Right lobe of liver (tissue), 6 donors: ENCODE measurements around the gene USP48. TPM values are rescaled to one million over a fixed set of nuclear protein-coding genes. Genes with fewer than 3 reads are reported as not detected.

Source experiments
- ATAC-seq, 4 donors: fragments of 200-7000 bp; cut with Tn5 transposase; one replicate each; pipeline ENCODE4 v1.9.1; 2020; ENCODE audit warnings: mild to moderate bottlenecking in 4 of 4, moderate library complexity in 4 of 4
- DNase-seq, 3 donors: peaks; one replicate each; pipeline ENCODE4 v3.0.0-alpha.2; 2020
- H3K27ac ChIP-seq, 3 donors: fragments of 200-600 bp; one replicate each; pipeline ENCODE4 v1.8.0; 2022
- H3K27me3 ChIP-seq, 2 donors: fragments of 200-600 bp; one replicate each; pipeline ENCODE4 v1.8.0; 2022
- H3K36me3 ChIP-seq, 4 donors: fragments of 200-600 bp; sonication (generic) in 1 of 4; one replicate each; pipeline versions ENCODE4 v1.5.1 to v1.8.0; 2017 to 2022; ENCODE audit warnings: control low read depth in 1 of 4
- H3K4me1 ChIP-seq, 4 donors: fragments of 200-600 bp; sonication (generic) in 1 of 4; one replicate each; pipeline versions ENCODE4 v1.5.1 to v1.8.0; 2017 to 2022; ENCODE audit warnings: control low read depth in 1 of 4
- H3K4me3 ChIP-seq, 3 donors: fragments of 200-600 bp; one replicate each; pipeline ENCODE4 v1.8.0; 2022
- H3K9me3 ChIP-seq, 4 donors: fragments of 200-600 bp; sonication (generic) in 1 of 4; one replicate each; pipeline versions ENCODE4 v1.5.1 to v1.8.0; 2017 to 2022; ENCODE audit warnings: control low read depth in 1 of 4
- POLR2A ChIP-seq: fragments of 450-650 bp; IDR thresholded peaks from one replicate; pipeline ENCODE4 v1.6.1; 2017; ENCODE audit warnings: antibody characterized with exemption, mild to moderate bottlenecking
- WGBS: methylation state at CpG from one replicate; pipeline ENCODE4 v1.1.6; 2018; ENCODE audit warnings: low coverage, low lambda C conversion rate; ENCODE audit not compliant: insufficient coverage; ENCODE audit errors: missing lambda C conversion rate; 5-methylcytosine and 5-hydroxymethylcytosine counted together
- intact Hi-C, 2 donors: fragments of 100-400 bp; cut with DNase I; formaldehyde crosslinking; loops; one replicate each; pipeline versions ENCODE4 v1.11.2 to v1.14.1; 2022
- total RNA-seq, 6 experiments: library from RNA; depleted of rRNA in 2 of 6; stranded (reverse); fragments of >200 nt in 2 of 6; fragmentation: NEBNext Ultra II Directional in 3 of 6; extraction: Animal tissue kit (Norgen Biotek cat#: 25700) in 3 of 6; gene quantifications; one replicate each; pipeline versions ENCODE4 v1.1.0 to v1.2.4, GENCODE V29; 2016 to 2023
- TF ChIP-seq, protein P1 (sequence below), 4 donors: fragments of 200-600 bp in 3 of 4; fragments of 450-650 bp in 1 of 4; IDR thresholded peaks; one replicate each; pipeline versions ENCODE4 v1.5.1 to v1.8.0; 2016 to 2022; ENCODE audit warnings: antibody characterized with exemption in 4 of 4, mild to moderate bottlenecking in 2 of 4
- donor health status: DM: no; HTN: yes; CAD: no.
- donor health status: DM: no; HTN: no; CAD: no.
- donor health status: DM: no; HTN: no; CAD: no.
- donor health status: DM: no; HTN: yes; CAD: no.
- donor health status: DM: no; HTN: yes; CAD: no.

USP48 gene
- total RNA-seq, 6 experiments from 2014 or later: 21.3 to 24.5 (median 22.8) TPM

- no peaks in the 10 kb centered on the region for H3K27me3 ChIP-seq
- no peak overlapping the region for H3K27ac ChIP-seq
- no peak for TF ChIP-seq POLR2A
- TF ChIP-seq, protein P1, sequence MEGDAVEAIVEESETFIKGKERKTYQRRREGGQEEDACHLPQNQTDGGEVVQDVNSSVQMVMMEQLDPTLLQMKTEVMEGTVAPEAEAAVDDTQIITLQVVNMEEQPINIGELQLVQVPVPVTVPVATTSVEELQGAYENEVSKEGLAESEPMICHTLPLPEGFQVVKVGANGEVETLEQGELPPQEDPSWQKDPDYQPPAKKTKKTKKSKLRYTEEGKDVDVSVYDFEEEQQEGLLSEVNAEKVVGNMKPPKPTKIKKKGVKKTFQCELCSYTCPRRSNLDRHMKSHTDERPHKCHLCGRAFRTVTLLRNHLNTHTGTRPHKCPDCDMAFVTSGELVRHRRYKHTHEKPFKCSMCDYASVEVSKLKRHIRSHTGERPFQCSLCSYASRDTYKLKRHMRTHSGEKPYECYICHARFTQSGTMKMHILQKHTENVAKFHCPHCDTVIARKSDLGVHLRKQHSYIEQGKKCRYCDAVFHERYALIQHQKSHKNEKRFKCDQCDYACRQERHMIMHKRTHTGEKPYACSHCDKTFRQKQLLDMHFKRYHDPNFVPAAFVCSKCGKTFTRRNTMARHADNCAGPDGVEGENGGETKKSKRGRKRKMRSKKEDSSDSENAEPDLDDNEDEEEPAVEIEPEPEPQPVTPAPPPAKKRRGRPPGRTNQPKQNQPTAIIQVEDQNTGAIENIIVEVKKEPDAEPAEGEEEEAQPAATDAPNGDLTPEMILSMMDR (IDR thresholded peaks at IDR 0.05): no peak
- no peak overlapping the region for H3K4me3 ChIP-seq
- intact Hi-C loops: no loop called here
- H3K9me3 ChIP-seq: no peaks in the 10 kb centered on the region
- ATAC-seq: no peak
- H3K36me3 ChIP-seq: no peaks in the 10 kb centered on the region
- no peak for DNase-seq
- 65% methylated on average over 6 of the region's 13 CpGs for WGBS
- peaks cover 0 to 15% (median 4%) of the 10 kb centered on the region in 4 donors for H3K4me1 ChIP-seq
Observed at GRCh38 chr1:21630571-21631343, 152.2 kb downstream of the USP48 start.

DNA sequence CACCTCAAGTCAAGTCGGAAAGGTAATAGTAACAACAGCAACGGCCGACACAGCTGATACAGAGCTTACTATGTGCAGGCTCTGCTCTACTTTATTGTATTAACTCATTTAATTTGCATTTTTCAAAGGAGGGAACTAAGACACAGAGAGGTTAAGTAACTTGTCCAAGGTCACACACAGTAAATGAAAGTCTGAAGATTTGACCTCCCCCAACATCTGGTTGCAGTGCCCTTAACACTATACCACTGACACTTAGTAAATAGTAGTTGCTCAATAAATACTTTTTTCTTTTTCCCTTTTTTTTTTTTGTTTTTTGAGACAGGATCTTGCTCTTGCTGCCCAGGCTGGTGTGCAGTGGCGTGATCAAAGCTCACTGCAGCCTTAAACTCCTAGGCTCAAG is 153.0 kb downstream of the USP48 start:
- ATAC-seq: no peak

GRCh38 chr1:21628798-21629393 is 154.1 kb downstream of the USP48 start:
- H3K9me3 ChIP-seq: no peaks in the 10 kb centered on the region
- 58% methylated on average over 6 of the region's 7 CpGs for WGBS
- DNase-seq (peak in 1 of 3 donors; percentile 37), ATAC-seq (no peak)
- no peaks in the 10 kb centered on the region for H3K36me3 ChIP-seq
- H3K4me3 ChIP-seq: no peak overlapping the region
- H3K27ac ChIP-seq: no peak overlapping the region
- peaks cover 0 to 23% (median 10%) of the 10 kb centered on the region in 4 donors for H3K4me1 ChIP-seq
- TF ChIP-seq, protein P1 (IDR thresholded peaks at IDR 0.05): no peak
- H3K27me3 ChIP-seq: no peaks in the 10 kb centered on the region
- intact Hi-C loops: no loop called here

More for the DNA sequence above, 153.0 kb downstream of the USP48 start:
- Histone ChIP-seq H3K27me3 (no peaks in the 10 kb centered on the region), H3K4me1 (peaks cover 0 to 23% (median 7%) of the 10 kb centered on the region in 4 donors), H3K27ac (no peak overlapping the region), H3K4me3 (no peak overlapping the region), H3K9me3 (no peaks in the 10 kb centered on the region), H3K36me3 (no peaks in the 10 kb centered on the region)
- 67% methylated on average over 2 of the region's 4 CpGs for WGBS
- TF ChIP-seq, protein P1 (IDR thresholded peaks at IDR 0.05): no peak
- TF ChIP-seq POLR2A: no peak
- intact Hi-C loops: no loop called here
- DNase-seq: no peak

Other genes with a start within 250 kb of the USP48 start
- 10 to 100 TPM in 5 of 6 experiments, 1 to 10 TPM in 1; 8.0 to 38.1 (median 22.2) TPM for gene RAP1GAP, start 113.8 kb downstream of the USP48 start, total RNA-seq
- gene LDLRAD2, start 29.1 kb upstream of the USP48 start, total RNA-seq: not detected
- 10 to 100 TPM; 31.3 to 90.9 (median 43.7) TPM for gene HSPG2, start 154.2 kb upstream of the USP48 start, total RNA-seq
- gene CELA3B, start 193.9 kb upstream of the USP48 start, total RNA-seq: not detected
- gene CELA3A, start 218.5 kb upstream of the USP48 start, total RNA-seq: under 1 TPM in 1 of 6 experiments, not detected in 5; 0.22 TPM